Superior temporal gyrus (tissue), 1 donor: ENCODE measurements around the gene SEPTIN12.
A peak's percentile ranks its signal among the peaks of the same experiment; 100 is the strongest.
"Not testable (repeated sequence)": the region's sequence is repeated elsewhere in the genome, so short reads cannot be mapped to it uniquely, and the experiment has no call there.

Experiments used
- DNase-seq: peaks from one replicate; pipeline ENCODE4 v3.0.0-alpha.2; 2016; ENCODE audit errors: extremely low spot score

The SEPTIN12 gene

DNA sequence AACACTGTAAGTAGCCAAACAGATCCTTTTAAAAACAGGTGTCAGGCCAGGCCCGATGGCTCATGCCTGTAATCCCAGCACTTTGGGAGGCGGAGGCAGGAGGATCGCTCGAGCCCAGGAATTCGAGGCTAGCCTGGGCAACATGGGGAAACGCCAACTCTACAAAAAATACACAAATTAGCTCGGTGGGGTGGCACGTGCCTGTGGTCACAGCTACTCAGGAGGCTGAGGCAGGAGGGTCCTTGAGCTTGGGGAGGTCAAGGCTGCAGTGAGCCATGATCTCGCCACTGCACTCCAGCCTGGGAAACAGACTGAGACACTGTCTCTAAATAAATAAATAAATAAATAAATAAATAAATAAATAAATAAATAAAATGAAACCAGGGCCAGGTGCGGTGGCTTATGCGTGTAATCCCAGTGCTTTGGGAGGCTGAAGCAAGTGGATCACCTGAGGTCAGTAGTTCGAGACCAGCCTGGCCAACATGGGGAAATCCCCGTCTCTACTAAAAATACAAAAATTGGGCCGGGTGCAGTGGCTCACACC, 3.6 kb downstream of the SEPTIN12 start:
- DNase-seq: not testable (repeated sequence)

DNA sequence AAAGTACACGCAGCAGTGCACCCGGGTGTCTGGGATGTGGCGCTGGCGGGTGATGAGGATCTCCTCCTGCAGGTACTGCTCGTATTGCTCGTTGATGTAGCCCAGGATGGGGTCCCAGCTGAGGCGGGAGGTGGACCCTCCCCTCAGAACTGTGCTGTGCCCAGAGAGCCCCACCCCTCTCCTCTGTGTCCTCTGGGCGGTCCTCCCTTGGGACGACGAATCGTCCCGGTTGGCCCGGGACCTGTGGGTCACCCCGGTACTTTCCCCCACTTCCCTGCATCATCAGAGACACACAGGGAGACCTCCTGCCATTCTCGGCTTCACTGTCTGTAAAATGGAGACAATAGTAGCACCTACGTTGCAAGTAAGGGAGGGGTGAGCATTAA, 4.2 kb downstream of the SEPTIN12 start:
- no peak for DNase-seq

DNA sequence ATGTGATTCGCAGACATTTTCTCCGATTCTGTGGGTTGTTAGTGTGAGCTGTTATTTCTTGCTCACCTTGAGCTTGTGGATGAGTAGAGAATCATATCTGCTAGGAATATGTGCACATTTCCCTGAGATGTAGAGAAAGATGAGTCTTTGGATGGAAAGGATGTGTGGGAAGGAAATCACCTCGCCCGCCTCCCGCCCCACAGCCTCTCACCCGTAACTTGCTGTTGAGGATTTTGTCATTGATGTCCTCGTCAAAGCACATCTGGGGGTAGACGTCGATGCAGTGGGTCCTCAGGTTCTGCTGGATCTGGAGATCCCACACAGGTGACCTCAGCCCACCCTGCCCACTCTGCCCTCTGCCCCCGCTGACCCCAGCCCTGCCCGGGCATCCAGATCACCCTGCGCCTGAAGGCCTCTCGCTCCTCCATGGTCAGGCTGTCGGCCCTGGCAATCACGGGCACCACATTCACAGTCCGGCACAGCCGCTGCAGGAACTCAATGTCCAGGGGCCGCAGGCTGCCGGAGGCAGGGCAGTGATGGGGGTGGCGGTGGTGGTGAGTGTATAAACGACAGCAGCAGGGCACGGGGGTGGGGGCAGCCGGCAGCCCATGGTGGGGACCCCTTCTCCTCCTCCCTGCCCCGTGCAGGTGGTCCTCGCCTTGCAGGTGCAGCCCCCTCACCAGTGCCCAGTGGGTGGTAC, 4.7 kb downstream of the SEPTIN12 start:
- DNase-seq: no peak

GRCh38 chr16:4780235-4780634, 7.9 kb downstream of the SEPTIN12 start:
- DNase-seq: no peak

- no peak for DNase-seq
Observed at GRCh38 chr16:4778050-4778392, 10.1 kb downstream of the SEPTIN12 start.

- DNase-seq: no peak
Observed at GRCh38 chr16:4777339-4778049, 10.7 kb downstream of the SEPTIN12 start.

- no peak for DNase-seq
Observed at GRCh38 chr16:4776141-4776705, 11.9 kb downstream of the SEPTIN12 start.

GRCh38 chr16:4775005-4775404, 13.1 kb downstream of the SEPTIN12 start:
- DNase-seq: no peak

DNA sequence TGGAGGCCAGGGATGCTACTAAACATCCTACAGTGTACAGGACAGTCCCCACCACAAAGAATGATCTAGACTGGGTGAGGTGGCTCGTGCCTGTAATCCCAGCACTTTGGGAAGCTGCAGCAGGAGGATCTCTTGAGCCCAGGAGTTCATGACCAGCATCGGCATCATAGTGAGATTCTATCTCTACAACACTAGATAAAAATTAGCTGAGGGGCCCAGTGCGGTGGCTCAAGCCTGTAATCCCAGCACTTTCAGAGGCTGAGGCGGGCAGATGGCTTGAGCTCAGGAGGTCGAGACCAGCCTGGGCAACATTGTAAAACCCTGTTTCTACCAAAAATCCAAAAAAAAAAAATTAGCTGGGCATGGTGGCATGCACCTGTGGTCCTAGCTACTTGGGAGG, 15.8 kb downstream of the SEPTIN12 start:
- DNase-seq: no peak

GRCh38 chr16:4771646-4772045, 16.5 kb downstream of the SEPTIN12 start:
- DNase-seq: no peak

DNA sequence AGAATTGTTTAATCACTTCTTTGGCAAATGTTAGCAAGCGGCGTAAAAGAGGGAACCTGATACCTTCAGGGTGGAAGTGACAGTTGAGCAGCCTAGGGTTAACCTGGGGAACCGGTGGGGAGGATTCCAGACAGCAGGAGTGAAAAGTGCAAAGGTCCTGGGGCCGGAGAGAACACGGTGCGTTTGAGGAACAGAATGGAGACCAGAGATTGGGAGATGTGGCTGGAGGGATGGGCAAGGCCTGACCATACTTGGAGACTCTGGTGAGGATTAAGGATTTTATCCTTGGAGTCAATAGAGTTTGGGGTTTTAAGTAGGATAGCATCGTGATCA, 18.9 kb downstream of the SEPTIN12 start:
- no peak for DNase-seq

DNA sequence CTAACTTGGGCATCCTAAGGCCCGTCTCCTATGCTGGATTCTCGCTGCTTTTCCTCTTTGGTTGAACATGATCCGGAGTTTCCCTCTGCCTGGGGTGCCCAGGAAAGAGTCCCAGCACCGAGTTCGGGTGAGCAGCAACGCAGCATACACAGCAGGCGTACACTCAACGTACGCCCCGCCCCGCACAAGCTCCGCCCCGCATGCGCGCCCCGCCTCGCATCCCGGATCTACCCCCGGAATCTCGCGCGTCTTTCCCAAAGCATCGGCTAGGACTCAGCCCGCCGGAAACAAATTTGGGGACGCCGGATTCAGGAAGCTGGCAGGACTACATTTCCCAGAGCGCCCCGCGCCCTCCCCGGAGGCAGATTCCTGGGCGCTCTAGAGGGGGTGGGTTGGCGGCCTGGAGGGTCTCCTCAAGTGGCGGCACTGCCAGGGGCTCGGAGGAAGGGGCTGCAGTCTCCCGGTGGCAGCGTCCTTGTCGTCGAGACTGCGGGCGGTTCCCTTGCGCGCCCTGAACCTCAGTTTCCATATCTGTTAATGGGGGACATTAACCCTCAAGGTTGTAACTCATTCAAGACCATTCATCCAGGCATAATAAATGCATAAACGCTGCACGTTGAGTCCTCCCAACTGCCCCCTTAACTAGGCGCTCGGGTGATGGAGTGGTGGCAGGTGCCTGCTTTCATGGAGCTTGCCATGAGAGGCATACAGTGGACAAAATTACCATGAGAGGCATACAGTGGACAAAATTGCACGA, 19.4 kb downstream of the SEPTIN12 start:
- DNase-seq: peak; percentile 97

GRCh38 chr16:4767872-4768548, 20.1 kb downstream of the SEPTIN12 start:
- DNase-seq: no peak

- peak; percentile 98 for DNase-seq
Observed at GRCh38 chr16:4766875-4767628, 21.1 kb downstream of the SEPTIN12 start, which contains the start of gene ZNF500. Gene ZNF500 (minus strand): TSS chr16:4767162. CDS start chr16:4765978, 1,184 bp downstream.

- no peak for DNase-seq
Observed at GRCh38 chr16:4765511-4766474, 22.4 kb downstream of the SEPTIN12 start.

DNA sequence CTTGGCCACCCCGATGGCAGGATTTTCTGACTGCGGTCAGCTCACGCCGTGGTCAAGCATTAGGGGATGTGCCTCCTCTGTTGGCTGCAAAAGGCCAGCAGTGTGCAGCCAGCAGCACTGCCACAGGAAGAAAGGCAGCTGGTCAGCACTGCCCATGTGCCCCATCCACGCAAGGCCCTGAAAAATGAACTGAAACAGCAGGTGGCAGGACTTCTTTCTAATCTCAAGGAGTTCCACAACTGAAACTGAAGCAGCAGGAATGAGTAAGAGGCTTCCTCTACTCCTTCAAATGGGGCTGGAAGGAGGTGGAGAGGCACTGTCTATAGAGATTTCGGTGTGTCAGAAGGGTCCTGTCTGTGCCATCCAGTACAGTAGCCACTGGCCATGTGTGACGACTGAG, 24.4 kb downstream of the SEPTIN12 start:
- no peak for DNase-seq

GRCh38 chr16:4762205-4762604, 25.9 kb downstream of the SEPTIN12 start:
- DNase-seq: no peak

DNA sequence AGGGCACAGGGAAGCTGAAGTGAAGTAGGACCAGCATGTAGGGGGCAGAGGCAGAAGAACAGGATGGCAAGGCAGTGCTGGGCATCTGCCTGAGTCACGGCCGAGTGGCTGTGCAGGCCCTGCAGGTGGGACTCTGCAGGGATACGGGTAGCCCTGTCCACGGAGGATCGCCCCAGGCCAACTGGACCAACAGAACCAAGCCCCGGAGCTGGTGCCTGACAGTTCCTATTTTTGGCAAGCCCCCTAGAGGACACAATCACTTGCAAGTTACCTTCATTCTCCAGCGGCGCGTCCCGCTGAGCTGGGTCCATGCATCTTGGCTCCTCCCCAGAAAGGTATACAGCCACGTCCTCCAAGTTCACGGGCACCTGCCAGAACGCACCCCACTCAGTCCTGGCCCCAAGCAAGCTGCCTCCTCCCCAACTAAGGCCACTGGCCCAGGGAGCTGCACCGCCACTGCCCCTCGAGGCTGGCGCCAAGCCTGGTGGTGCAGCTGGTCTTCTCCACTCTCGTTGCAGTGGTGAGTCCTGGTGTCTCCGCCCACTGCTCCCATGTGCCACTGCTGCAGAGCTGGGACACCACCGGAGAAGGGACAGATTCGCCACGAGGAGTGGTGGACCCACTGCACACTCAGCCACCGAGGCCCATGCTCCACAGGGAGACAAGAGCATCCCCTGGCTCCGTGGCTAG, 27.8 kb downstream of the SEPTIN12 start:
- no peak for DNase-seq

DNA sequence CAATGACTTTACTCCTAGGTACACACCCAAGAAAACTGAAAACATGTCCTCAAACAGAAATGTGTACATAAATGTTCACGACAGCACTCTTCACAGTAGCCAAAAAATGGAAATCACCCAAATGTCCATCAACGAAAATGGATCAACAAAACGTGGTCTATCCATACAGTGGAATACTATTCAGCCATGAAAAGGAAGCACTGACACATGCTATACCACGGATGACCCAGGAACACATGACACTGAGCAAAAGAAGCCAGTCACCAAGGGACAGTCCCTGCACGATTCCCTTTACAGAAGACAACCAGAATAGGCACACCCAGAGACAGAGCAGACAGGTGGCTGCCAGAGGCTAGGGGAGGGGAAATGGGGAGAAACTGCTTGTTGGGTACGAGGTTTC, 32.5 kb downstream of the SEPTIN12 start:
- DNase-seq: no peak
